K562 (cell line): ENCODE data around the gene POU2F1. TPM values are rescaled to one million over a fixed set of nuclear protein-coding genes. Genes with fewer than 3 reads are reported as not detected.

ENCODE experiments used
- ATAC-seq: fragments of 200-7000 bp; cut with Tn5 transposase; 3 replicates; pipeline ENCODE4 v1.9.1; 2020; ENCODE audit warnings: moderate library complexity
- BruUV-seq: library from RNA; stranded (reverse); fragments of 400-500 nt; replicated peaks from 2 replicates; lab custom pipeline; 2021; lab: Mats Ljungman, UMichigan
- CTCF ChIA-PET: fragments of 300-600 bp; formaldehyde crosslinking; extraction: SDS; loops from one replicate; lab custom pipeline; 2021; ENCODE audit warnings: low intra/inter-chr PET ratio; lab: Yijun Ruan, JAX
- POLR2A ChIA-PET: fragments of 300-600, 350-650 bp; sonication (Branson Sonifier 250); formaldehyde crosslinking; extraction: SDS; loops from one replicate; lab custom pipeline; 2021; ENCODE audit warnings: antibody characterized with exemption, inconsistent platforms; lab: Yijun Ruan, JAX
- DNase-seq, 4 experiments: peaks; one replicate each; pipeline versions ENCODE4 v3.0.0 to v3.0.0-alpha.2; 2011 to 2018; ENCODE audit warnings: low spot score in 3 of 4, mixed read lengths in 3 of 4; ENCODE audit errors: extremely low read depth in 1 of 4
- FAIRE-seq: peaks from 2 replicates; lab custom pipeline; 2011; peaks lifted over from hg19 to GRCh38; lab: Jason Lieb, UNC
- H2AFZ ChIP-seq: 2 replicates; pipeline ENCODE4 v1.6.0; 2011; ENCODE audit warnings: low read depth, low read length, control low read depth, inconsistent platforms
- H3K27ac ChIP-seq: fragments of 200-600 bp; 3 replicates; pipeline ENCODE4 v1.8.0; 2011; ENCODE audit warnings: low read depth, mild to moderate bottlenecking, control low read depth, inconsistent platforms, low read length, moderate library complexity, mixed read lengths; ENCODE audit errors: extremely low read depth
- H3K27me3 ChIP-seq, 2 experiments: fragments of 300-600 bp in 1 of 2; 2 replicates in 1 of 2; 3 replicates in 1 of 2; pipeline versions ENCODE4 v1.6.0 to v1.8.0; 2011; ENCODE audit warnings: inconsistent platforms in 2 of 2, low read length in 2 of 2, mild to moderate bottlenecking in 1 of 2, mixed read lengths in 1 of 2, moderate library complexity in 1 of 2; ENCODE audit not compliant: control insufficient read depth in 2 of 2, insufficient read depth in 2 of 2
- H3K36me3 ChIP-seq: fragments of 300-600 bp; 3 replicates; pipeline ENCODE4 v1.8.0; 2011; ENCODE audit warnings: mild to moderate bottlenecking, low read length, inconsistent platforms; ENCODE audit not compliant: control insufficient read depth, insufficient read depth
- H3K4me1 ChIP-seq, 2 experiments: fragments of 200-600 bp in 1 of 2; replicated peaks in 1 of 2; 2 replicates in 1 of 2; 3 replicates in 1 of 2; pipeline versions ENCODE4 v1.5.1 to v1.8.0; 2011; ENCODE audit warnings: inconsistent platforms in 2 of 2, low read length in 2 of 2, mild to moderate bottlenecking in 1 of 2, mixed read lengths in 1 of 2, moderate library complexity in 1 of 2; ENCODE audit not compliant: control insufficient read depth in 2 of 2, insufficient read depth in 2 of 2
- H3K4me2 ChIP-seq: 2 replicates; pipeline ENCODE4 v1.6.1; 2011; ENCODE audit warnings: low read length, control low read depth, inconsistent platforms, mixed read lengths; ENCODE audit not compliant: insufficient read depth
- H3K4me3 ChIP-seq: fragments of 200-600 bp; sonication (generic), shearing (Covaris generic); 2 replicates; pipeline ENCODE4 v1.5.1; 2016; ENCODE audit warnings: control low read depth, inconsistent platforms
- H3K79me2 ChIP-seq: fragments of 200-600 bp; 3 replicates; pipeline ENCODE4 v1.8.0; 2011; ENCODE audit warnings: low read length, inconsistent platforms; ENCODE audit not compliant: control insufficient read depth, insufficient read depth
- H3K9ac ChIP-seq, 2 experiments: 2 replicates each; pipeline versions ENCODE4 v1.6.0 to v1.6.1; 2011; ENCODE audit warnings: low read depth in 2 of 2, low read length in 2 of 2, control low read depth in 1 of 2, inconsistent platforms in 1 of 2, mild to moderate bottlenecking in 1 of 2, mixed read lengths in 1 of 2; ENCODE audit not compliant: insufficient read depth in 1 of 2
- H3K9me1 ChIP-seq: one replicate; pipeline ENCODE4 v1.6.0; 2011; ENCODE audit warnings: inconsistent platforms, mild to moderate bottlenecking, low read length, moderate library complexity; ENCODE audit not compliant: control insufficient read depth, insufficient read depth
- H3K9me3 ChIP-seq: replicated peaks from 2 replicates; pipeline ENCODE4 v1.5.1; 2011; ENCODE audit warnings: low read depth, low read length, inconsistent platforms; ENCODE audit not compliant: control insufficient read depth, insufficient read depth
- H4K20me1 ChIP-seq: replicated peaks from 2 replicates; pipeline ENCODE4 v1.6.1; 2011; ENCODE audit warnings: low read length, inconsistent platforms, mixed read lengths; ENCODE audit not compliant: control insufficient read depth, insufficient read depth
- ATF1 ChIP-seq, 2 experiments: fragments of 450-650 bp in 1 of 2; IDR thresholded peaks; 2 replicates each; pipeline ENCODE4 v1.6.1; 2016; ENCODE audit warnings: missing compliant biosample characterization in 1 of 2, missing genetic modification characterization in 1 of 2
- COPS2 ChIP-seq: fragments of 450-650 bp; conservative IDR thresholded peaks from 2 replicates; pipeline ENCODE4 v1.6.1; 2016; ENCODE audit warnings: mild to moderate bottlenecking, moderate library complexity
- E2F1 ChIP-seq: sonication (generic); formaldehyde crosslinking; IDR thresholded peaks from 2 replicates; pipeline ENCODE4 v1.8.1; 2023; ENCODE audit warnings: mild to moderate bottlenecking, missing genetic modification reagents, moderate library complexity
- FOXA3 ChIP-seq, 2 experiments: fragments of 450-650 bp in 1 of 2; sonication (generic) in 1 of 2; formaldehyde crosslinking; IDR thresholded peaks in 1 of 2; conservative IDR thresholded peaks in 1 of 2; 2 replicates each; pipeline versions ENCODE4 v1.4.0 to v1.8.0; 2020 to 2022; ENCODE audit warnings: mild to moderate bottlenecking in 2 of 2, missing genetic modification reagents in 1 of 2
- SPI1 ChIP-seq: IDR thresholded peaks from 2 replicates; pipeline ENCODE4 v1.6.1; 2011; ENCODE audit warnings: low read depth, low read length, control low read depth, borderline replicate concordance
- WGBS: fragments of 100-300 bp; shearing (Covaris generic); methylation state at CpG from one replicate; pipeline ENCODE4 v1.1.6; 2016; ENCODE audit warnings: low coverage, mixed read lengths; ENCODE audit not compliant: insufficient coverage; ENCODE audit errors: missing lambda C conversion rate; 5-methylcytosine and 5-hydroxymethylcytosine counted together
- in situ Hi-C: fragments of 300-500 bp; cut with MboI; formaldehyde crosslinking; loops from 4 replicates; pipeline ENCODE4 v1.15.0; 2018; ENCODE audit warnings: inconsistent platforms, mixed read lengths
- intact Hi-C: fragments of 100-400 bp; cut with micrococcal nuclease; formaldehyde crosslinking; loops from 2 replicates; pipeline ENCODE4 v1.14.2; 2022
- polyA plus RNA-seq, 8 experiments: library from polyadenylated mRNA; depleted of rRNA in 4 of 8; stranded (reverse) in 5 of 8; unstranded in 3 of 8; fragments of >200 nt; fragmentation: Nextera tagmentation in 2 of 8; fragmentation: Illumina TruSeq in 1 of 8; extraction: Ambion mirVana in 2 of 8; extraction: Trizol in 1 of 8; gene quantifications; 2 replicates each; pipeline versions ENCODE4 v1.2.1 to v1.2.3, GENCODE V29; 2011 to 2014; ENCODE audit warnings: inconsistent platforms in 1 of 8, missing spikeins in 1 of 8
- total RNA-seq, 7 experiments: library from RNA; depleted of rRNA in 6 of 7; stranded (reverse); fragments of >200 nt in 6 of 7; fragmentation: Illumina TruSeq in 2 of 7; extraction: Trizol in 2 of 7; gene quantifications; 2 replicates each; pipeline versions ENCODE4 v1.2.1 to v1.2.3, GENCODE V29; 2011 to 2021; ENCODE audit warnings: low replicate concordance in 1 of 7

POU2F1 gene
- total and polyA plus RNA-seq, 9 of the 15 experiments (the other 6 are each of a cell fraction or from before 2014, with no cell fraction given), result 2.6 to 22.3 (median 8.8) TPM

- ATAC-seq (no peak), FAIRE-seq (no peak), DNase-seq (peak in 1 of 4 experiments; percentile 10)
- Histone ChIP-seq H3K4me2 (no peak overlapping the region), H3K4me1 (peaks cover 0 to 13% of the 10 kb centered on the region in 2 experiments; a peak in 2 of 5 replicates), H3K79me2 (no peaks in the 10 kb centered on the region), H3K4me3 (no peak overlapping the region), H3K36me3 (no peaks in the 10 kb centered on the region), H2AFZ (0 out of 2 replicates have a peak overlapping the region, but pooled peaks have one; percentile 64), H3K9ac (no peak overlapping the region), H3K27me3 (peaks cover 2 to 18% of the 10 kb centered on the region in 2 experiments; a peak in 3 of 5 replicates), H3K27ac (no peak overlapping the region), H3K9me3 (no peaks in the 10 kb centered on the region), H4K20me1 (no peaks in the 10 kb centered on the region), H3K9me1 (peaks cover 4% of the 10 kb centered on the region)
- TF ChIP-seq ATF1 (CRISPR knock-in tag; IDR thresholded peaks at IDR 0.05) (no peak), ATF1 (tag; IDR thresholded peaks at IDR 0.05) (no peak), SPI1 (0 out of 2 replicates have a peak, but pooled peaks have one; percentile 9), FOXA3 (CRISPR knock-in tag; conservative IDR thresholded peaks at IDR 0.05 in 1 of 2, IDR thresholded peaks at IDR 0.05 in 1 of 2) (no peak), E2F1 (CRISPR knock-in tag) (no peak), COPS2 (no peak)
- POLR2A ChIA-PET, result interaction anchor here (0.6 to 1.6 kb wide), 3 partner anchors 11 to 360 kb away, joined by 3 to 4 read pairs (median 3); no protein-coding TSS in a partner anchor
- in situ Hi-C loops (no loop called here), intact Hi-C loops (no loop called here)
- 11% methylated on average over 17 of the region's 17 CpGs for WGBS
- BruUV-seq, result no TSS peak
- CTCF ChIA-PET, result interaction anchor here (1.2 kb wide), 1 partner anchor 170 kb away, joined by 4 read pairs; no protein-coding TSS in a partner anchor
Observed at GRCh38 chr1:167438171-167439138, 217.8 kb downstream of the POU2F1 start.
